Panc1 (cell line): Measurements from ENCODE around the gene OR51A7. TPM values are rescaled to one million over a fixed set of nuclear protein-coding genes. Genes with fewer than 3 reads are reported as not detected.

ENCODE experiments used
- ATAC-seq: fragments of 200-7000 bp; cut with Tn5 transposase; 2 replicates; pipeline ENCODE4 v1.9.1; 2020; ENCODE audit warnings: mild to moderate bottlenecking, moderate library complexity
- BruUV-seq: library from RNA; stranded (reverse); fragments of 400-500 nt; replicated peaks from 2 replicates; lab custom pipeline; 2021; lab: Mats Ljungman, UMichigan
- CTCF ChIA-PET: fragments of 300-600 bp; sonication (Branson Sonifier 250); formaldehyde crosslinking; loops from one replicate; lab custom pipeline; 2022; ENCODE audit warnings: antibody characterized with exemption; lab: Charles Lee
- POLR2A ChIA-PET: fragments of 300-600 bp; sonication (Branson Sonifier 250); formaldehyde crosslinking; loops from one replicate; lab custom pipeline; 2022; ENCODE audit warnings: antibody characterized with exemption; lab: Charles Lee
- DNase-seq: peaks from one replicate; pipeline ENCODE4 v3.0.0-alpha.2; 2010; ENCODE audit warnings: low read depth, low spot score
- H3K27ac ChIP-seq: 2 replicates; pipeline ENCODE4 v1.5.1; 2011; ENCODE audit warnings: mild to moderate bottlenecking, low read length, inconsistent platforms
- H3K27me3 ChIP-seq: fragments of 200-500 bp; sonication (Bioruptor generic); 2 replicates; pipeline ENCODE4 v1.6.0; 2014; ENCODE audit warnings: low read length, inconsistent platforms; ENCODE audit not compliant: control insufficient read depth, insufficient read depth
- H3K36me3 ChIP-seq: fragments of 200-500 bp; sonication (Bioruptor generic); 2 replicates; pipeline ENCODE4 v1.5.1; 2014; ENCODE audit warnings: inconsistent platforms, mild to moderate bottlenecking, low read length, moderate library complexity; ENCODE audit not compliant: control insufficient read depth, insufficient read depth
- H3K4me1 ChIP-seq: 2 replicates; pipeline ENCODE4 v1.5.1; 2011; ENCODE audit warnings: inconsistent platforms, mild to moderate bottlenecking, low read length, moderate library complexity; ENCODE audit not compliant: control insufficient read depth, insufficient read depth
- H3K4me3 ChIP-seq, 2 experiments: 2 replicates each; pipeline ENCODE4 v1.5.1; 2011 to 2012; ENCODE audit warnings: low read depth in 2 of 2, low read length in 2 of 2, mild to moderate bottlenecking in 2 of 2, inconsistent platforms in 1 of 2, moderate library complexity in 1 of 2
- H3K9me3 ChIP-seq: fragments of 200-500 bp; sonication (Bioruptor generic); 2 replicates; pipeline ENCODE4 v1.5.1; 2014; ENCODE audit warnings: low read depth, mild to moderate bottlenecking, inconsistent platforms, low read length, moderate library complexity; ENCODE audit not compliant: control insufficient read depth, insufficient read depth
- CTCF ChIP-seq: fragments of 450-650 bp; IDR thresholded peaks from 2 replicates; pipeline ENCODE4 v1.5.1; 2017; ENCODE audit warnings: mild to moderate bottlenecking
- POLR2AphosphoS5 ChIP-seq: IDR thresholded peaks from 2 replicates; pipeline ENCODE4 v1.6.1; 2012; ENCODE audit warnings: mild to moderate bottlenecking, low read depth, low read length, moderate library complexity
- SIN3A ChIP-seq: IDR thresholded peaks from 2 replicates; pipeline ENCODE4 v1.6.1; 2012; ENCODE audit warnings: low read depth, mild to moderate bottlenecking, low read length, moderate library complexity, borderline replicate concordance; ENCODE audit not compliant: insufficient read depth
- TCF7L2 ChIP-seq: IDR thresholded peaks from 2 replicates; pipeline ENCODE4 v1.6.1; 2011; ENCODE audit warnings: mild to moderate bottlenecking, low read depth, low read length, inconsistent platforms
- in situ Hi-C: cut with HindIII; loops from 2 replicates; pipeline ENCODE4 v1.10.0; 2016; ENCODE audit warnings: low sequenced_read_pairs, low pct_unique_long_range_greater_than_20kb
- intact Hi-C: fragments of 100-400 bp; cut with micrococcal nuclease; formaldehyde crosslinking; loops from one replicate; pipeline ENCODE4 v1.10.0; 2022; ENCODE audit not compliant: unreplicated experiment
- total RNA-seq: library from RNA; stranded (reverse); gene quantifications from one replicate; pipeline ENCODE4 v1.2.1, GENCODE V29; 2021; ENCODE audit not compliant: unreplicated experiment
- TF ChIP-seq, protein P1 (sequence below), 2 experiments: IDR thresholded peaks; 2 replicates each; pipeline ENCODE4 v1.6.1; 2011 to 2012; ENCODE audit warnings: low read depth in 2 of 2, control low read depth in 1 of 2, low read length in 1 of 2, mild to moderate bottlenecking in 1 of 2, moderate library complexity in 1 of 2; ENCODE audit not compliant: insufficient read depth in 1 of 2

Gene OR51A7
- total RNA-seq, 1 experiment from 2014 or later: not detected

DNA sequence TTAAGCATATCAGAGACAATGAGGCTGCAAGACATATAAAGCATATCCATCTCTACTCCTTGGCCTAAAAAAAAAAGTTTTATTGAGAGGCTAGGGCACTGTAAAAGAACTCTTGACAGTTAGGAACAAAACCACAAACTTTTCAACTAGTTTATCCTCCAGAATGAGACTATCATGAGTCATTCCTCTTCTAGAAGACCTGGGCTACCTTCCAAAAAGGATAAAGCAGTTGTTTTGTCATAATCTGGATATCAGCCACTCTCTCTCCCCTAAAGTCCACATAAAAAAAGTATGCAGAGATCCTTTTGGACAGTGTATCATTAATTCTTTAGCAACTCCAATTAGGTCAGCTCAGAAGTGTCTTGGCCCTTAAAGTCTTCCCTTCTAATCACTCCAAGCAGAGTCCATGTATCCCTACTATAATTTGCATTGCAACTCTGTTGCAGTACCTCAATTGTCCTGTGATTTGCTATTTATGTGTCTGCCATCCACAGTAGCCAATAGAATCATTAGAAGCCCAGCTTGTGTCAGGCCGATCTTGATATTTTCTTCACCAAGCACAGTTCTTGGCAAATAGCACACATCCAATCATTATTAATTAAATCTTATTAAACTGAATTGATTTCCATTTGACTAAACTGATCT is 11.5 kb upstream of the OR51A7 start:
- CTCF ChIA-PET: no interaction called here
- TF ChIP-seq, protein P1, sequence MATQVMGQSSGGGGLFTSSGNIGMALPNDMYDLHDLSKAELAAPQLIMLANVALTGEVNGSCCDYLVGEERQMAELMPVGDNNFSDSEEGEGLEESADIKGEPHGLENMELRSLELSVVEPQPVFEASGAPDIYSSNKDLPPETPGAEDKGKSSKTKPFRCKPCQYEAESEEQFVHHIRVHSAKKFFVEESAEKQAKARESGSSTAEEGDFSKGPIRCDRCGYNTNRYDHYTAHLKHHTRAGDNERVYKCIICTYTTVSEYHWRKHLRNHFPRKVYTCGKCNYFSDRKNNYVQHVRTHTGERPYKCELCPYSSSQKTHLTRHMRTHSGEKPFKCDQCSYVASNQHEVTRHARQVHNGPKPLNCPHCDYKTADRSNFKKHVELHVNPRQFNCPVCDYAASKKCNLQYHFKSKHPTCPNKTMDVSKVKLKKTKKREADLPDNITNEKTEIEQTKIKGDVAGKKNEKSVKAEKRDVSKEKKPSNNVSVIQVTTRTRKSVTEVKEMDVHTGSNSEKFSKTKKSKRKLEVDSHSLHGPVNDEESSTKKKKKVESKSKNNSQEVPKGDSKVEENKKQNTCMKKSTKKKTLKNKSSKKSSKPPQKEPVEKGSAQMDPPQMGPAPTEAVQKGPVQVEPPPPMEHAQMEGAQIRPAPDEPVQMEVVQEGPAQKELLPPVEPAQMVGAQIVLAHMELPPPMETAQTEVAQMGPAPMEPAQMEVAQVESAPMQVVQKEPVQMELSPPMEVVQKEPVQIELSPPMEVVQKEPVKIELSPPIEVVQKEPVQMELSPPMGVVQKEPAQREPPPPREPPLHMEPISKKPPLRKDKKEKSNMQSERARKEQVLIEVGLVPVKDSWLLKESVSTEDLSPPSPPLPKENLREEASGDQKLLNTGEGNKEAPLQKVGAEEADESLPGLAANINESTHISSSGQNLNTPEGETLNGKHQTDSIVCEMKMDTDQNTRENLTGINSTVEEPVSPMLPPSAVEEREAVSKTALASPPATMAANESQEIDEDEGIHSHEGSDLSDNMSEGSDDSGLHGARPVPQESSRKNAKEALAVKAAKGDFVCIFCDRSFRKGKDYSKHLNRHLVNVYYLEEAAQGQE (IDR thresholded peaks at IDR 0.05; ENCODE audit: insufficient read depth in 1 of 2, low read depth in 2 of 2, low read length in 1 of 2): no peak
- TF ChIP-seq CTCF: peak; percentile 7; the same call in 1 of the 2 replicates
- ATAC-seq: peak; percentile 91
- DNase-seq: peak; percentile 82
- Histone ChIP-seq H3K9me3 (no peaks in the 10 kb centered on the region), H3K27ac (no peak overlapping the region), H3K27me3 (no peaks in the 10 kb centered on the region), H3K4me1 (no peaks in the 10 kb centered on the region), H3K36me3 (no peaks in the 10 kb centered on the region), H3K4me3 (no peak overlapping the region)
- intact Hi-C loops (no loop called here), in situ Hi-C loops (no loop called here)
- no TSS peak for BruUV-seq
- POLR2A ChIA-PET: no interaction called here

DNA sequence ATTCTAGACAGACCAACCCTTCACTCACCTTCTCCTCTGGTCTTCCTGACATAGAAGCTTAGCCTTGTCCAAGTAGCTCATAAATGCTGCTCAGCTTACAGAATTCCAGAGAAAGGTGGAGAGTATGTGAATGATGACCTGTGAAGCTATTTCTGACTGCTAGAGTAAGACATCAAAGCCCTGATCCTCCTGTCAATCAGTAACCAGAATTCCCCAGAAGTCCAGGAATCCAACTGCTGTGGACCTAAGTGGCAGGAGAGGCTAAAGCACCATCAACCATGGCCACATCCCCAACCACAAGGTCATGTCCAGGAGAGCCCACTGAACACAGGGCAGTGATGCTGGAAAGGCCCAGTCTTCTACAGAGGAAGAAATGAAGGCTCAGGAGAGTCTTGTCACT is 13.0 kb downstream of the OR51A7 start:
- DNase-seq (no peak), ATAC-seq (no peak)
- no peak overlapping the region for H3K4me3 ChIP-seq
- in situ Hi-C loops (no loop called here), intact Hi-C loops (no loop called here)
- CTCF ChIA-PET: no interaction called here
- no peaks in the 10 kb centered on the region for H3K27me3 ChIP-seq
- no peaks in the 10 kb centered on the region for H3K4me1 ChIP-seq
- H3K27ac ChIP-seq: no peak overlapping the region
- no peak for TF ChIP-seq SIN3A
- TF ChIP-seq POLR2AphosphoS5: no peak
- TF ChIP-seq, protein P1 (IDR thresholded peaks at IDR 0.05; ENCODE audit: insufficient read depth in 1 of 2, low read depth in 2 of 2, low read length in 1 of 2): no peak
- TF ChIP-seq CTCF: no peak
- no peak for TF ChIP-seq TCF7L2
- POLR2A ChIA-PET: no interaction called here
- BruUV-seq: no TSS peak
- H3K9me3 ChIP-seq: no peaks in the 10 kb centered on the region
- H3K36me3 ChIP-seq: no peaks in the 10 kb centered on the region
